Activated effector memory CD4-positive, alpha-beta T cell treated with Interleukin-2 at 50 U/mL for 16 hours (primary cell): ENCODE measurements around the gene PRAC1.

ENCODE experiments used
- DNase-seq: peaks from one replicate; pipeline ENCODE4 v3.0.0-alpha.2; 2020

Gene PRAC1

GRCh38 chr17:48746916-48747444, 24.7 kb upstream of the PRAC1 start:
- DNase-seq = no peak

- no peak for DNase-seq
Observed at GRCh38 chr17:48745381-48746275, 23.3 kb upstream of the PRAC1 start.

GRCh38 chr17:48740537-48740936, 18.2 kb upstream of the PRAC1 start:
- no peak for DNase-seq

GRCh38 chr17:48738803-48739526, 16.6 kb upstream of the PRAC1 start:
- no peak for DNase-seq

GRCh38 chr17:48738424-48738802, 16.1 kb upstream of the PRAC1 start:
- DNase-seq = no peak

- DNase-seq = no peak
Observed at GRCh38 chr17:48737330-48738043, 15.2 kb upstream of the PRAC1 start.

GRCh38 chr17:48735062-48735351, 12.7 kb upstream of the PRAC1 start:
- no peak for DNase-seq

- no peak for DNase-seq
Observed at GRCh38 chr17:48734333-48735061, 12.2 kb upstream of the PRAC1 start.

GRCh38 chr17:48733632-48734328, 11.5 kb upstream of the PRAC1 start:
- no peak for DNase-seq

- DNase-seq = no peak
Observed at GRCh38 chr17:48732688-48733629, 10.6 kb upstream of the PRAC1 start.

- DNase-seq = no peak
Observed at GRCh38 chr17:48731355-48731754, 9.0 kb upstream of the PRAC1 start.

GRCh38 chr17:48730240-48730550, 7.9 kb upstream of the PRAC1 start:
- no peak for DNase-seq

- no peak for DNase-seq
Observed at GRCh38 chr17:48729335-48730239, 7.3 kb upstream of the PRAC1 start.

GRCh38 chr17:48728232-48729231, 6.2 kb upstream of the PRAC1 start, which contains the start of gene HOXB13:
HOXB13 (minus strand) TSS chr17:48728750; CDS start chr17:48728593, 157 bp downstream.
- no peak for DNase-seq

- DNase-seq = no peak
Observed at GRCh38 chr17:48727415-48728175, 5.3 kb upstream of the PRAC1 start.

GRCh38 chr17:48726916-48727286, 4.6 kb upstream of the PRAC1 start:
- DNase-seq = no peak

GRCh38 chr17:48726114-48726915, 4.0 kb upstream of the PRAC1 start:
- DNase-seq = no peak
